GM19351 (cell line): ENCODE measurements around the gene ISCU.

Experiments
- ATAC-seq: cut with Tn5 transposase; IDR thresholded peaks from one replicate; pipeline ENCODE4 v1.9.1; 2021; ENCODE audit warnings: mild to moderate bottlenecking, moderate library complexity; ENCODE audit not compliant: unreplicated experiment

ISCU gene

DNA sequence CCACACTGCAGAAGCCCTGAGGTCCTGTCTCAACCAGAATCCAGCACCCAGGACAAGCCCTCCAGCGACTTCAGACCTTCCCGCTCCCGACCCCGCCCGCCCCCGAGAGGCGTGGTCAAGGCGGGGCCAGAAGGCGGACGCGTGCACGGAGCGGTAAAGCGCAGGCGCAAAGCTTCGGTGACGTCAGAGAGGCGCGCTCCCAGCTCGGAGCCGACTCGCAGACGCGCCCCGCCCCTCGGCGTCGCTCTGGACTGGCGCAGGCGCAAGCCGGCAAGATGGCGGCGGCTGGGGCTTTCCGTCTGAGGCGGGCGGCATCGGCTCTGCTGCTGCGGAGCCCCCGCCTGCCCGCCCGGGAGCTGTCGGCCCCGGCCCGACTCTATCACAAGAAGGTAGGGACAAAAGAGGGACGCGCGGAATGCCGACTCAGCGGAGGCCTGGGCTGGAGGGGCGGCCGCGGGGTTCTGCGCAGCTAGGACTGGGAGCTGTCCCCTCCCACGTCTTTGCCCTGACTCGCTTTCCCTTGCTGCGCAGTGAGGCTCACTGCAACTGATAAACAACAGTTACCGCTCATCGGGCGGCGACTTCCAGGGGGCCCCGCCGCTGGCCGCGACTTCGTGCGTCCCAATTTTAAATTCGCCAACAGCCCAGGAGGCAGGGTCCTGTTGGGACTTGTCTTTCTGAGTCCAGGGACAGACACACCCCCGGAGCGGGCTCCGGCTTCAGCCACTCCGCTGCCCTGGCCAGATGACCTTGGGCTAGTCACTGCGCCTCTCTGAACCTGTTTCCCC, at the start of gene ISCU:
ISCU (plus strand) TSS at position 249 of the 788 bp plus-strand sequence; CDS start at position 276, 27 bp downstream.
- peak; percentile 59 for ATAC-seq

DNA sequence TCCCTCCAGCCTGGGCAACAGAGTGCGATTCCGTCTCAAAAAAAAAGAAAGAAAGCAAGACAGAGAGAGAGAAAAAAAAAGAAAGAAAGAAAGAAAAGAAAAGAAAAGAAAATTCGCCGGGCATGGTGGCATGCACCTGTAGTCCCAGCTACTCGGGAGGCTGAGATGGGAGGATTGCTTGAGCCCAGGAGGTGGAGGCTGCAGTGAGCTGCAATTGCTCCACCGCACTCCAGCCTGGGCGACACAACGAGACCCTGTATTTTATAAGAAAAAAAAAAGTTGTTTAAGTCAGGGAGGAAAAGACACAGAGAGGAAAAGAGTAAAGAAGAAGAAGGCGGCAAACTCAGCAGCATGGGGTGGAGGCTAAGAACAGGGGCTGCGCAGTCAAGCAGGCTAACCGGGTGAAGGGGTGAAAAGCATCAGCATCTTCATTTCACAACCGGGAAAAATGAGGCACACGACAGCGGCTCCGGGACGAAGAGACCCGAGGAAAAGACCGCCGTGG, 47.9 kb upstream of the ISCU start:
- peak; percentile 7 for ATAC-seq

GRCh38 chr12:108514973-108515814, 47.2 kb upstream of the ISCU start, which contains the start of gene FICD:
Gene FICD, plus strand, starts transcription at chr12:108515277. Its CDS starts 1,696 bp downstream, at chr12:108516973.
- ATAC-seq = peak; percentile 79

- ATAC-seq = no peak
Measured at GRCh38 chr12:108515916-108516315, 46.5 kb upstream of the ISCU start.

DNA sequence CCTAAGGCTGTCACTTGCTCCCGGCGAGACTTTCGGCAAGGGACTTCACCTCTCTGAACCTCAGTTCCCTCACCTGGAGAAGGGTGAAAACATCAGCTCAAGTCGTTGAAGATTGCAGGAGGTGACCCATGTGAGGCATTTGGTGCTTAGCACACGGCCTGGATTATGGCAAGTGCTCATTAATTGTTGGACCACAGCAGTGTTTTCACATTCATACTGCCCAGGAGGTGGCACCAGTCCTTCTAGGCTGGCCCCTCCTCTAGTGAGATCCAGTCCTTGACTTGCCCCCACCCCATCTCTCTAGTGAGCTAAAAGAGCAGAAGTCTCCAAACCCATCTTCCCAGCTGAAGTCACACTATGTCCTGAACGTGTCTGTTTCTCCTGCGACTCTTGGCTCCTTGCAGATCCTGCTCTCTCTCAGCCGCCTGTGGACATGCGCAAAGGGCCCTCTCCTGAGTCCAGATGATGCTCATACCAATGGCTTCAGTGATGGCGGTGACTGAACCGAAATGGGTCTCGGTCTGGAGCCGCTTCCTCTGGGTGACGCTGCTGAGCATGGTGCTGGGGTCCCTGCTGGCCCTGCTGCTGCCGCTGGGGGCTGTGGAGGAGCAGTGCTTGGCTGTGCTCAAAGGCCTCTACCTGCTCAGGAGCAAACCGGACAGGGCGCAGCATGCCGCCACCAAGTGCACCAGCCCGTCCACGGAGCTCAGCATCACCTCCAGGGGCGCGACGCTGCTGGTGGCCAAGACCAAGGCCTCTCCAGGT, 45.7 kb upstream of the ISCU start:
- ATAC-seq = no peak

DNA sequence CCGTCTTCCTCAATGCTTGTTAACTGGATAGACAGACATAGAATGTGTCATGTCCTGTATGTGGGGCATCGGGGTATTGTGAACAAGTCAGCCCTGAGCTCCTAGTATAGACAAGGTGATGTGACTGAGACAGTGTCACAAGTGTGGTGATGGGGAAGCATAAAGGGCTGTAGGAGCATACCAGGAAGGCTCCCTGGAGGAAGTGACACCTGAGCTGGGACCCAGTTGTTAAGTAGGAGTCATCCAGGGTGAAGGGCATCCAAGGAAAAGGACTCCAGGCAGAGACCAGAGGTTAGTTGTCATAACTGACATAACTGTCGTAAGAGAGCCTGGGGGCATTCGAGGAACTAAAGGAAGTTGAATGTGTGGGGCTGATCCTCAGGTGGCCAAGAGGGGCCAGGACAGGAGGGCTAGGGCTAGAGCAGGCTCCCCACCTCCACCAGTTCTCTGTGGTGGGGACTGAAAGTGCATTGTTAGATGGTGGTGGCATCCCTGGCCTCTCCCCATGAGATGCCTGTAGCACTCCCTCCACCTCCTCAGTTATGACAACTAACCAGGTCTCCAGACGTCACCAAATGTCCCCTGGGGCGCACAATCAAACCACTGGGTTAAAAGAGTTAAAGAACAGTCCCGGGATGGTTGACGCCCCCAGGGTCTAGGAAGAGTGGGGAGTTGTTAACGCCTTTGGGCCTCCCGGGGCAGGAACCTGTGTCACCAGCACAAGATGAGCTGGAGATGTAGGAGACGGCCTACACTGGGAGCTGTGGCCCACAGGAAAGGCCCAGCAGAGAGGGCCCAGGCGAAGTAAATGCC, 44.9 kb upstream of the ISCU start:
- no peak for ATAC-seq

GRCh38 chr12:108518101-108518715, 44.2 kb upstream of the ISCU start:
- no peak for ATAC-seq

GRCh38 chr12:108518716-108519496, 43.5 kb upstream of the ISCU start:
- ATAC-seq = no peak

DNA sequence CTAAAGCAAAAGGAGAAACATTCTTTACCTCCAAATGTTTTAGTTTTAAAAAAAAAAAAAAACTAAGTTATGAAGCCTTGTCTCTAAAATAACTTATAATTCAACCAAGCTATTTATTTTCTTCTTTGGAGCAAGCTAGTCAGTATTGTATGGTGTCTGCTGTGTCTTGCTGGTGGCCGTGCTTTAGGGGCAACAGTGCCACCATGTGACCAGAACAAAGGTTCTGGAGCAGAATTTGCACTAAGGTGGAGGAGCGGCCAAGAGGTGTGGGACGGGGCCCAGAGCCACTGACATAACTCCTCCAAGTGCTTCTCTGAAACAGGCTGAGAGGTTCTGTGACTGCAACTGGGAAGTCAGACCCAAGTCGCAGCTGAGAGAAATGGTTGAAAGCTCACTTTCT, 42.8 kb upstream of the ISCU start:
- no peak for ATAC-seq

DNA sequence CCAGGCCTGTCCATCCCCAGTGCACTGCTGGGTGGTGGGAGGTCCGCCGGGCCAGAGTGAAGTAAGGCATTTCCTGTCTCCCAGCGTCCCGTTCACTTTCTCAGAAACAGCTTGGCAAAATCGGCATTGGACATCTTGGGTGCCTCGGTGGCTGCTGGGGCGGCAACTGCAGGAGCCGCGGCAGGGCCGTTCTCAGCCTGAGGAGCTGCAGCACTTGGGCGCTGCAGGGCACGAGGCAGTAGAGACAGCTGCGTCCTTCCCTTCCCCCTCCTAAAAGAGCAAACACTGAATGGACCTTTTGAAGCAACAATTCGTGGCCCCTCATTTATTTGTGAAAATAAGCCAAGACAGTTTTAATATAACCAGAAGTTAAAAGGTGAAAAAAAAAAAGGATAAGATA, 39.0 kb upstream of the ISCU start:
- ATAC-seq = no peak

GRCh38 chr12:108525681-108526080, 36.7 kb upstream of the ISCU start:
- ATAC-seq = no peak

- no peak for ATAC-seq
Measured at GRCh38 chr12:108526482-108527165, 35.8 kb upstream of the ISCU start.

- no peak for ATAC-seq
Measured at GRCh38 chr12:108527166-108527496, 35.3 kb upstream of the ISCU start.

GRCh38 chr12:108530161-108530560, 32.2 kb upstream of the ISCU start:
- no peak for ATAC-seq

DNA sequence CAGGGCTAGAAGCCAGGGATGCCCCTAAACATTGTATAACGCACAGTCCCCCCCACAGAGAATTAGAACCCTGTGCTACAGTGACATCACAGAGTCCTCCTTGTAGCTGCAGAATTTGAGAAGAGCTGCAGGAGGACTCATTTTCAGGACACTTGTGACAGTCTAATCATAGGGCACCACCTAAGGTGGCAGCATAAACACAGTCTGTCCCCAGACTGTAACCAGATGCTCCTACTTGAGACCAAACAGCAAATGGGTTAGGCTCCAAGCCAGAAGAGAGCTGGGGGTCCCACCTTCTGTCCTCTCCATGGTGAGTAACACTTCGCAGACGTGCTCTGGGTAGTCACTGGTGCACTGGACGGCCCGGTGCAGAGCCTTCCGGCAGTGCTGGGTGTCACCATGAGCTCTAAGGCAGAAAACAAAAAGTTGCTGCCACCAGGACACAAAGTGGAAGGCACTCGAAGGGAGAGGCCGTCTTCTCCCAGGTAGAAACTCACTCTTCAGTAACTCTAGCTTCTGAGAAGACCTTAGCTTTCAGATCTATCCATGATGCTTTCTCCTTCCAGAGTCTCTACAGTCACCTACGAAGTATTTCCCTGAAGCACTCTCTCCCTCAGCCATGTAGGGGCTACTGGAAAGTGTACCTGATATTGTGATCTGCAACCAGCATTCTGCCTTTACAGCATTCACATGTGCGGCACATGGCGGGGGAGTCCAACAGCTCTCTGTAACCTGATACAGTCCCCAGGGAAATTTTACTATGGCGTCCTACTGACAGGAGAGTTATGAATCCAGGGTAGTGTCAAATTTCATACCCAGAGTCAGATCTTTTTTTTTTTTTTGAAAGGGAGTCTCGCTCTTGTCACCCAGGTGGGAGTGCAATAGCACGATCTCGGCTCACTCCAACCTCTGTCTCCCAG, 30.2 kb upstream of the ISCU start:
- no peak for ATAC-seq

DNA sequence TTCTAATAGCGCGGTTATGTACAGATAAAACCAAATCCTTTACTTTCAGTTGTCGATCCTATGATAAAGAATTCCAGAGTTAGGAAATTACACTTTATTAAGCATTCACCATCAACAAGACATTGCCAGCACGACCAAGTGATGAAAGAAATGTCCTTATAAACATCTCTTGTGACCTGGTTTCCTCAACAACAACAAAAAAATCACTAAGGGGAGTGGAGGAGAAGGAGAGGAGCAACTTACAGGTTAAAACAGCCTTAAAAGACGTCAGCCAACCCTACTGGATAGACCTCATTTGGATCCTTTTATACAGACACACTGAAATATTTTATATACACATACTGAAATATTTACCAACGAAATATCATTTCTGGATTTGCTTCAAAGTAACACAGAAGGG, 24.2 kb upstream of the ISCU start:
- no peak for ATAC-seq

GRCh38 chr12:108538616-108539195, 23.7 kb upstream of the ISCU start:
- ATAC-seq = no peak
